HG02885 (cell line): Measurements from ENCODE around the gene APBB2.
"Not testable (repeated sequence)": the region's sequence is repeated elsewhere in the genome, so short reads cannot be mapped to it uniquely, and the experiment has no call there.

Experiments used
- ATAC-seq: cut with Tn5 transposase; IDR thresholded peaks from one replicate; pipeline ENCODE4 v1.9.1; 2021; ENCODE audit warnings: mild to moderate bottlenecking; ENCODE audit not compliant: unreplicated experiment, poor library complexity

The APBB2 gene

GRCh38 chr4:41160856-41161255, 53.5 kb downstream of the APBB2 start:
- no peak for ATAC-seq

GRCh38 chr4:41160012-41160789, 54.1 kb downstream of the APBB2 start:
- no peak for ATAC-seq

GRCh38 chr4:41158756-41159155, 55.6 kb downstream of the APBB2 start:
- no peak for ATAC-seq

GRCh38 chr4:41158274-41158673, 56.1 kb downstream of the APBB2 start:
- ATAC-seq, result no peak

DNA sequence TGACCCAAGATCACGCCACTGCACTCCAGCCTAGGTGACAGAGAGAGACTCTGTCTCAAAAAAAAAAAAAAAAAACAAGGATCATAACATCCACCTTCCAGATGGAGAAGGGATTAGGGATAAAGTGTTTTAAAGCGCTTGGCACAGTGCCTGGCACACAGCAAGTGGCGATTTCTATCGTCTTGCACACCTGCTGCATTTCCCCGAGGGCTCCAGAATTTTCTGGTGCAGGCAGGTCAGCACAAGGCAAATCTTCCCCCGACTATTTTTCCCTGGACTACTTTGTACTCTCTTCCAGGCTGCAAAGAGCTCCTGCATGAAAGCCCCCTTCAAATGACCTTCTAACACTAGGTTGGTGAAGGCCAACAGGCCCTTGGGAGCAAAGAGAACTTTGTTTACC, 57.3 kb downstream of the APBB2 start:
- ATAC-seq, result no peak

GRCh38 chr4:41156574-41156973, 57.8 kb downstream of the APBB2 start:
- ATAC-seq, result no peak

DNA sequence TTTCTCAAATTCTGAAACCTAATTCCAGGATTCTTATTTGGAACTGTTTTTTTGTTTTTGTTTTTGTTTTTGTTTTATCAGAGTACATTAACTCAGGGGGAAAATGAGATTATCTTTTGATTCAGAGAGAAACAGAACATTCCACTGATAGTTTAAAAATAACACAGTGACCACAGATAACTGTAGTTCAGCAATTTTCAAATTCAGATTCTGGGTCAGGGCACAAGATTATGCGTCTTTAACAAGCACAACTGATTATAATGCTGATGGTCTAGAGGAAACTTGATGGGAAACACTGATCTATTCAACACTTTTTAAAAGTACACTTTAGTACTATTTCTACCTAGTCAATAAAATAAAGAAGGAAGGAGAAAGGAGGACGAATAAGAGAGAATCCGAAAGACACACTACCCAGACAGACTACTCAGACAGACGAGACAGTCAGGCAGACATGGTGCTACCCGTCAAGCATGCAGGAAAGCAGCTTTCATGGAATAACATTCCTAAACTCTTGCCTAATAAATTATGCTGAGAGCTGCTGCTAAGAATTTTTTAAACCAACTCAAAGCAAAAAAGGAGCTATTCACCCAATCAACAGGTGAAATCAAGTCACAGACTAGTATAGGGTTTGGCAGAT, 59.0 kb downstream of the APBB2 start:
- no peak for ATAC-seq

DNA sequence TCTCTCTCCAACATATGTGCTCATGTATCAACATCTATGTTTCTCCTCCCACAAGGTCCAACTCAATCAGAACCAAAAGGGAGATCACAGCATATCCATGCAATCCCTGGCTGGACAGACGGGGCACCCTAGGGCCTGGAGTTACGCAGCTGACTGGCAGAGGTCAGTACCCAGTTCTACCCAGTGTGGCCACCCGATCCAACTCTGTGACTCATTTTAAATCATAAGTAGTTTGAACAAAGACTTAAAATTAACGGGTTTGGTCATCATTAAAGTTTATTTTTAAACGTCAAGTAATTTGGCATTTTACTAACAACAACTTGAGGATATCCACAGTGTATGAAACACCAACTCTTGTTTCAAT, 59.5 kb downstream of the APBB2 start:
- ATAC-seq, result no peak

GRCh38 chr4:41154010-41154813, 60.1 kb downstream of the APBB2 start:
- ATAC-seq, result no peak

GRCh38 chr4:41150401-41150800, 63.9 kb downstream of the APBB2 start:
- no peak for ATAC-seq

- ATAC-seq, result not testable (repeated sequence)
These were observed 64.8 kb downstream of the APBB2 start for GRCh38 chr4:41149568-41149967.

DNA sequence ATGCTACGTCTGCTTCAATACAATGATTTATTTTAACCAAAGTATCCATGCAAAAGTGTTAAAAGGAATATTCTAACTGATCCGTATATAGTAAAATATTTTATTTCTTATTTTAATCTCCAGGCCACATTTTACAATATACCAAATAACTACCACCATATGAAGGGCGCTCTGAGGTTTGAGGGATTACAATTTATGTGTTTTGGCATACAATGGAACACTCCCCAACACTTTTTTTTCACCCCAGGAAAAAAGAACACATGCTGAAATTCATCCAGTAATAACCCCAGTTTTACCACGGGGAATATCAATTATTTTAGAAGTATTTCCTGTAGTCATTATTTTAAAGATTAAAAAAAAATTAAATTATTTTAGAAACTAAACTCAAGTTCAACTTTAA, 65.4 kb downstream of the APBB2 start:
- ATAC-seq, result no peak

DNA sequence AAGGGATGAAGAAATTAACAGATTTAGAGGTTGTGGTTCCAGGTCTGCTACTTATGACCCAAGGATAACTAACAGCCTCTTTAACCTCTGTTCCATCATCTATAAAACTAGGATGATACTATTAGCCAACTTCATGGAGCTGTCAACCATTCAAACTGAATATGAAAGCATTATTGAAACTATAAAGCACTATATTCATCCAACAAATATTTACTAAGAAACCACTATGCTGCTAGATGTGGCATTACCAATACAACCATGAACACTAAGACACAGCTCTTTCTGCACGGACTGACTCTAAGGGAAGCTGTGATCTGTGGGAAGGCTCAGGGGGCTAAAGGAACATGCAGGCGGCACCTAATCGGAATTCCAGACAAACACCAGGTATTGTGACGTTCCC, 66.0 kb downstream of the APBB2 start:
- ATAC-seq, result no peak

- ATAC-seq, result not testable (repeated sequence)
These were observed 66.8 kb downstream of the APBB2 start for GRCh38 chr4:41147570-41147969.

DNA sequence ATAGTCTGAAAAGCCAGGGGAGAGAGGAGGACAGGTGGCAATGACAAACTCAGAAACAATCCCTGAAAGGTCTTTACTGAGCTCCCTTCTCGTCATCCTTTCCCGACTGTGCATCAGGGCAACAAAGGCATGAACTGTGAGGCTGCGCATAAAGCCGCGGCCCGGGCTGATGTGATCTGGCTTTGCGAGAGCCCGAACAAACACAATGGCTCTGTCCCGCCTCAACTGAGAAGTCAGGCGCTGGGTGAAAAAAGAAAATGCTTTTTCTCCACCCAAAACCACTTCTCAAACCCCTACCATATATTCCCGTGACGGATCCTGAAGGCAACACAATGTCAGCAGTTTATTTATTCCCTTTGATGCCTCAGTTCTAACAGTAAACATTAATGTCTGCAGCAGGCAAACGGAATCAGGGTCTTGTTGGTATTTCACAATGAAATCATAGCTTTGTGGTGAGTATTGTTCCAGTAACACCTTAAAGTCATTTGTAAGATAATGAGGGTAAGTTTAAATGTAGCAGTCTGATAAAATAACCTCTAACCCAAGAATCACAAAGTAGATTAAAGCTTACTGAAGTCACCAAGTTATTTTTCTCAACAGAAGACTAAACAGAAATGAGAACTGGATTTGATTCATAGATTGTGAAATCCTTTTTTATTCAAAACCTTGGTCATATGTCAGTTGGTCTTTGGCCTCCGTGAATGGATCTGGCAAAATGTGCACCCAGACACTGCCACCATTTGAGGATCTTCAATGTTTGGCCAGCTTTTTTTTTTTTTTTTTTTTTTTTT, 67.4 kb downstream of the APBB2 start:
- no peak for ATAC-seq

DNA sequence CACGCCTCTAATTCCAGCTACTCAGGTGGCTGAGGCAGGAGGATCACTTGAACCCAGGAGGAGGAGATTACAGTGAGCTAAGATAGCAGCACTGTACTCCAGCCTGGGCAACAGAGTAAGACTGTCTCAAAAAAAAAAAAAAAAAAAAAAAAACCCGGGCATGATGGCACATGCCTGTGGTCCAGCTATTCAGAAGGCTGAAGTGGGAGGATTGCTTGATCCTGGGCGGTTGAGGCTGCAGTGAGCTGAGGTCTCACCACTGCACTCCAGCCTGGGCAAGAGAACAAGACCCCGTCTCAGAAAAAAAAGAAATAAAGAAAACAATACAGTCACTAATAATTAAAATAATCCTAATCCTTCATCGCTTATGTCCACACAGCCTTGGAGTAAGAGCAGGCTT, 68.1 kb downstream of the APBB2 start:
- no peak for ATAC-seq

- ATAC-seq, result no peak
These were observed 68.7 kb downstream of the APBB2 start for GRCh38 chr4:41145571-41146078.

DNA sequence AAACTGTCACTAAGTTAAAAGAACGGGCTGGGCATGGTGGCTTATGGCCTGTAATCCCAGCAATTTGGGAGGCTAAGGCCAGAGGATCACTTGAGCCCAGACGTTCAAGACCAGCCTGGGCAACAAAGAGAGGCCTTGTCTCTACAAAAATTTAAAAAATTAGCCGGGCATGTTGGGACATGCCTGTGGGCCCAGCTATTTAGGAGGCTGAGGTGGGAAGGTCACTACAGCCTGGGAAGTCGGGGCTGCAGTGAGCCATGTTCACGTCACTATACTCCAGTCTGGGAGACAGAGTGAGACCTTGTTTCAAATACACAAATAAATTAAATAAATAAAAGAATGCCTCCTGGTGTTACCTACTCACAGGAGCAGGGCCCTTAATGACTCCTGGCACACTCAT, 69.5 kb downstream of the APBB2 start:
- ATAC-seq, result no peak

DNA sequence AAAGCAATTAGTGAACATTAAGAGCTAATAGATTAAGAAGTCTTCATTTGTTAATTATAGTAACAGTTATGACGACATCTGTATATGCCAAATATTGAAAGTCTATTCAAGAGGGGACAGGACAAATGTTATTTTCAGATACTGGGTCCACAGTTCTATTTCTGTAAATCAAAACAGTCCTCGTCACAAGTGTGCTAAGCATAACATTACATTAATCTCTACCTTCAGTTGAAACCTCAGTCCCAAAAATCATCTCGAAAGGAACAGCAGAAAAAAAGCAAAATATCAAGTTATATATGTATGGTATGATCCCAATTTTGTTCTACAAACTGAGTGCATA, 70.3 kb downstream of the APBB2 start:
- no peak for ATAC-seq

DNA sequence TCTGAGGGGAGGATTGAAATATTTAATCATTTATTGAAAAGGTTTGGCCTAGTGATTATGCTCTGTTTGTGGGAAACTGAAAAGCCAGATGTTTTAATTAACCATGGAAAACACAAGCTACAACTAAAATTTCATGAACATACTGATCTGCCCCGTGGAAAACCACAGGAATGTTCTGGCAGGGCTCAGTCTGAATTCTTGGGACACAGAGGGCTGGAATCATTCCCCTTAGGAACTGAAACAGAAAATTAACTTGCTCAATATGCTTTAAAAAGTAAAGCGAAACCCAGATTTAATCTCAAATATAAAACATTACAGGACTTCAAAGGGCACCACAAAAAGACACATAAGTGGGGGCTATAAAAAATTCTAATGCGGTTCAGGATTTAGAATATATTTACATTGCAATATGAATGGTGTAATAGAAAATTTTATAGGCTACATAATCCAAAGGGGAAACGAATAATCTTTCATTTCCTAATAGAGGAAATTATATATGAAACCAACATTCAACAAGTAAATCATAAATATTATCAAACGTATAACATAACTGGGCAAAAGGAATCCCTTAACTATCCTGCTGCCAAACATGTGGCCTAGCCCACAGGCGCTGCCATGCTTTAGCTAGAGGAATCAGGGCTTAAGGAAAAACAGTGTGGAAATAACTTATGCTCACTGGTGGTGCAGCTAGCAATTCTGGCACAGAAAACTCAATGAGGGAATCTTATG, 70.9 kb downstream of the APBB2 start:
- ATAC-seq, result no peak
